HUES6 (cell line): ENCODE measurements around the gene BZW2.
"Not testable (repeated sequence)": the region's sequence is repeated elsewhere in the genome, so short reads cannot be mapped to it uniquely, and the experiment has no call there.

Source experiments
- H3K27ac ChIP-seq: 2 replicates; pipeline ENCODE4 v1.7.0; 2013; ENCODE audit warnings: low read depth, mild to moderate bottlenecking, low read length, inconsistent platforms
- H3K27me3 ChIP-seq: 2 replicates; pipeline ENCODE4 v1.6.1; 2013; ENCODE audit warnings: low read length; ENCODE audit not compliant: control insufficient read depth, insufficient read depth
- H3K36me3 ChIP-seq: 2 replicates; pipeline ENCODE4 v1.6.1; 2013; ENCODE audit warnings: low read length; ENCODE audit not compliant: control insufficient read depth, insufficient read depth
- H3K4me1 ChIP-seq: 2 replicates; pipeline ENCODE4 v1.6.1; 2013; ENCODE audit warnings: low read length; ENCODE audit not compliant: control insufficient read depth, insufficient read depth
- H3K4me3 ChIP-seq: 2 replicates; pipeline ENCODE4 v1.5.1; 2013; ENCODE audit warnings: low read depth, low read length
- H3K9ac ChIP-seq: one replicate; pipeline ENCODE4 v1.6.1; 2013; ENCODE audit warnings: mild to moderate bottlenecking, low read length
- H3K9me3 ChIP-seq: 2 replicates; pipeline ENCODE4 v1.6.1; 2013; ENCODE audit warnings: low read depth, low read length; ENCODE audit not compliant: control insufficient read depth, insufficient read depth

The BZW2 gene

GRCh38 chr7:16675277-16675676 lies 29.3 kb downstream of the BZW2 start:
- H3K9ac ChIP-seq: no peak overlapping the region
- H3K36me3 ChIP-seq: peaks cover 28% of the 10 kb centered on the region

GRCh38 chr7:16677978-16678494 lies 32.1 kb downstream of the BZW2 start:
- Histone ChIP-seq H3K4me3 (no peak overlapping the region), H3K9ac (no peak overlapping the region), H3K4me1 (no peaks in the 10 kb centered on the region), H3K27ac (no peak overlapping the region), H3K36me3 (peaks cover 52% of the 10 kb centered on the region), H3K9me3 (no peaks in the 10 kb centered on the region), H3K27me3 (no peaks in the 10 kb centered on the region)

More at GRCh38 chr7:16675277-16675676, 29.3 kb downstream of the BZW2 start:
- Histone ChIP-seq H3K27ac (no peak overlapping the region), H3K27me3 (no peaks in the 10 kb centered on the region), H3K4me1 (peaks cover 12% of the 10 kb centered on the region; the same call in 1 of the 2 replicates), H3K4me3 (no peak overlapping the region), H3K9me3 (no peaks in the 10 kb centered on the region)

- not testable (repeated sequence) for H3K4me3 ChIP-seq, H3K9me3 ChIP-seq, H3K4me1 ChIP-seq, H3K27me3 ChIP-seq, H3K9ac ChIP-seq, H3K27ac ChIP-seq
- peaks cover 60% of the 10 kb centered on the region for H3K36me3 ChIP-seq
These were observed 32.9 kb downstream of the BZW2 start for GRCh38 chr7:16678645-16679566.

- no peak overlapping the region for H3K4me3 ChIP-seq
- H3K4me1 ChIP-seq: no peaks in the 10 kb centered on the region
- H3K27me3 ChIP-seq: no peaks in the 10 kb centered on the region
- H3K9me3 ChIP-seq: no peaks in the 10 kb centered on the region
- H3K9ac ChIP-seq: no peak overlapping the region
- H3K36me3 ChIP-seq: peaks cover 63% of the 10 kb centered on the region
- no peak overlapping the region for H3K27ac ChIP-seq
These were observed 39.0 kb downstream of the BZW2 start for GRCh38 chr7:16684935-16685334.

- H3K27me3 ChIP-seq: no peaks in the 10 kb centered on the region
- H3K27ac ChIP-seq: no peak overlapping the region
- no peak overlapping the region for H3K9ac ChIP-seq
- H3K36me3 ChIP-seq: peaks cover 63% of the 10 kb centered on the region
- no peaks in the 10 kb centered on the region for H3K9me3 ChIP-seq
- no peaks in the 10 kb centered on the region for H3K4me1 ChIP-seq
- H3K4me3 ChIP-seq: no peak overlapping the region
These were observed 39.6 kb downstream of the BZW2 start for GRCh38 chr7:16685535-16685934.

GRCh38 chr7:16688249-16688648 lies 42.3 kb downstream of the BZW2 start:
- Histone ChIP-seq H3K27me3 (no peaks in the 10 kb centered on the region), H3K27ac (no peak overlapping the region), H3K4me3 (no peak overlapping the region), H3K9me3 (no peaks in the 10 kb centered on the region), H3K36me3 (peaks cover 59% of the 10 kb centered on the region), H3K9ac (no peak overlapping the region), H3K4me1 (no peaks in the 10 kb centered on the region)

- Histone ChIP-seq H3K9ac (no peak overlapping the region), H3K4me1 (no peaks in the 10 kb centered on the region), H3K27me3 (no peaks in the 10 kb centered on the region), H3K4me3 (no peak overlapping the region), H3K36me3 (peaks cover 56% of the 10 kb centered on the region), H3K27ac (no peak overlapping the region), H3K9me3 (no peaks in the 10 kb centered on the region)
These were observed 45.3 kb downstream of the BZW2 start for GRCh38 chr7:16691241-16691640.

- peaks cover 71% of the 10 kb centered on the region for H3K36me3 ChIP-seq
- no peak overlapping the region for H3K4me3 ChIP-seq
- no peaks in the 10 kb centered on the region for H3K27me3 ChIP-seq
- H3K4me1 ChIP-seq: no peaks in the 10 kb centered on the region
- no peaks in the 10 kb centered on the region for H3K9me3 ChIP-seq
- no peak overlapping the region for H3K27ac ChIP-seq
- no peak overlapping the region for H3K9ac ChIP-seq
These were observed 47.8 kb downstream of the BZW2 start for GRCh38 chr7:16693601-16694318.

- Histone ChIP-seq H3K36me3 (peaks cover 75% of the 10 kb centered on the region), H3K4me3 (no peak overlapping the region), H3K27ac (no peak overlapping the region), H3K9ac (no peak overlapping the region), H3K27me3 (no peaks in the 10 kb centered on the region), H3K9me3 (no peaks in the 10 kb centered on the region), H3K4me1 (no peaks in the 10 kb centered on the region)
These were observed 48.8 kb downstream of the BZW2 start for GRCh38 chr7:16694806-16695205.

- Histone ChIP-seq H3K9me3 (no peaks in the 10 kb centered on the region), H3K36me3 (peaks cover 77% of the 10 kb centered on the region), H3K27ac (no peak overlapping the region), H3K27me3 (no peaks in the 10 kb centered on the region), H3K9ac (no peak overlapping the region), H3K4me3 (no peak overlapping the region), H3K4me1 (no peaks in the 10 kb centered on the region)
These were observed 49.7 kb downstream of the BZW2 start for GRCh38 chr7:16695621-16696237.
